ENCODE data around the gene ZNF766.
A peak's percentile ranks its signal among the peaks of the same experiment; 100 is the strongest.

ZNF766 gene

DNA sequence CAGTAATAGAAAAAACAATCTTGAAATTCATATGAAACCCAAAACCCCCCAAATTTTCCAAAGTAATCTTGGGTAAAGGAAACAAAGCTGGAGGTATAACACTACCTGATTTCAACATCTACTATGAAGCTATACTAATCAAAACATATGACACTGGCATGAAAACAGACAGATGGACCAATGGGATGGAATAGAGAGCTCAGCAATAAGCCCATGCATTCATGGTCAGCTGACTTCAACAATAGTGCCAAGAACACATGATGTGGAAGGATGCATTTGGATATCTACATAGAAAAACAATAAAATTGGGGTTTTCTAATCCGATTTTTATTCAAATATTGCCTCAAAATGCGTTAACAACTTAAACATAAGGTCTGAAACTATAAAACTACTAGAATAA is 32.2 kb upstream of the ZNF766 start:
- Histone ChIP-seq H3K27ac (ENCODE audit: low read length) (no peak overlapping the region), H3K4me3 (ENCODE audit: low read depth in 1 of 2, low read length in 2 of 2) (no peak overlapping the region), H3K4me1 (ENCODE audit: insufficient read depth, low read length) (no peaks in the 10 kb centered on the region), H3K79me2 (ENCODE audit: insufficient read depth, low read length) (no peaks in the 10 kb centered on the region), H3K9me3 (ENCODE audit: insufficient read depth, low read length, severe bottlenecking) (no peaks in the 10 kb centered on the region), H3K9ac (ENCODE audit: low read depth, low read length) (no peak overlapping the region), H2AFZ (ENCODE audit: low read depth, low read length) (no peak overlapping the region), H4K20me1 (ENCODE audit: insufficient read depth, low read length) (no peaks in the 10 kb centered on the region), H3K4me2 (ENCODE audit: insufficient read depth, low read length) (no peak overlapping the region), H3K36me3 (ENCODE audit: insufficient read depth, low read length) (no peaks in the 10 kb centered on the region), H3K27me3 (ENCODE audit: insufficient read depth, low read length, poor library complexity) (no peaks in the 10 kb centered on the region)
- no peak for DNase-seq
- TF ChIP-seq EZH2 (IDR thresholded peaks at IDR 0.05; ENCODE audit: borderline replicate concordance, low read depth, low read length, severe bottlenecking) = no peak
- TF ChIP-seq, protein P1, sequence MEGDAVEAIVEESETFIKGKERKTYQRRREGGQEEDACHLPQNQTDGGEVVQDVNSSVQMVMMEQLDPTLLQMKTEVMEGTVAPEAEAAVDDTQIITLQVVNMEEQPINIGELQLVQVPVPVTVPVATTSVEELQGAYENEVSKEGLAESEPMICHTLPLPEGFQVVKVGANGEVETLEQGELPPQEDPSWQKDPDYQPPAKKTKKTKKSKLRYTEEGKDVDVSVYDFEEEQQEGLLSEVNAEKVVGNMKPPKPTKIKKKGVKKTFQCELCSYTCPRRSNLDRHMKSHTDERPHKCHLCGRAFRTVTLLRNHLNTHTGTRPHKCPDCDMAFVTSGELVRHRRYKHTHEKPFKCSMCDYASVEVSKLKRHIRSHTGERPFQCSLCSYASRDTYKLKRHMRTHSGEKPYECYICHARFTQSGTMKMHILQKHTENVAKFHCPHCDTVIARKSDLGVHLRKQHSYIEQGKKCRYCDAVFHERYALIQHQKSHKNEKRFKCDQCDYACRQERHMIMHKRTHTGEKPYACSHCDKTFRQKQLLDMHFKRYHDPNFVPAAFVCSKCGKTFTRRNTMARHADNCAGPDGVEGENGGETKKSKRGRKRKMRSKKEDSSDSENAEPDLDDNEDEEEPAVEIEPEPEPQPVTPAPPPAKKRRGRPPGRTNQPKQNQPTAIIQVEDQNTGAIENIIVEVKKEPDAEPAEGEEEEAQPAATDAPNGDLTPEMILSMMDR (IDR thresholded peaks at IDR 0.05; ENCODE audit: borderline replicate concordance, extremely low read depth, low read length, poor library complexity, severe bottlenecking) = no peak
- ATAC-seq (ENCODE audit: insufficient read depth, low read depth) = no peak

DNA sequence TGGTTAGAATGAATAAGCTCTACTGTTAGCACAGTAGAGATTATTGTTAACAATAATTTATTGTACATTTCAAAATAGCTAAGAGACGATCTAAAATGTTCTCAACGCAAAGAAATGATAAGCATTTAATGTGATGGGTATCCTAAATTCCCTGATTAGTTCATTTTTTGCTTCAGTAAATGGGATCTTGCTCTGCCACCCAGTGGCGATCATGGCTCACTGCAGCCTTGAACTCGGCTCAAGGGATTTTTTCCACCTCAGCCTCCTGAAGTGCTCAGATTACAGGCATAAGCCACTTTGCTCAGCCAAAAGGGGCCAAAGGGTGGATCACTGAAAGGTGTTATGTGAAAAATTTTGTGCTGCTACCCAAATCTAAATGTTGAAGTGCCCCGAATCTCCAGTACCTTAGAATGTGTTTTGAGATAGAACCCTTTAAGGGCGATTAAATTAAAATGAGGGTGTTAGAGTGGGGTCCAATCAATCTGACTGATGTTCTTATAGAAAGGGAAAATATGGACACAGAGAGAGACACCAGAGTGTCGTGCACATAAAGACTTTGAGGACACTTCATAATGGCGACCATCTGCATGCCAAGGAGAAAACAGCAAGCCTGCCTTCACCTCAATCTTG is 31.5 kb upstream of the ZNF766 start:
- H4K20me1 ChIP-seq (ENCODE audit: insufficient read depth, low read length) = no peaks in the 10 kb centered on the region
- H3K27ac ChIP-seq (ENCODE audit: low read length) = no peak overlapping the region
- TF ChIP-seq, protein P1 (IDR thresholded peaks at IDR 0.05; ENCODE audit: borderline replicate concordance, extremely low read depth, low read length, poor library complexity, severe bottlenecking) = peak; percentile 98
- TF ChIP-seq EZH2 (IDR thresholded peaks at IDR 0.05; ENCODE audit: borderline replicate concordance, low read depth, low read length, severe bottlenecking) = no peak
- H3K4me1 ChIP-seq (ENCODE audit: insufficient read depth, low read length) = no peaks in the 10 kb centered on the region
- DNase-seq (peak; percentile 65), ATAC-seq (ENCODE audit: insufficient read depth, low read depth) (peak; percentile 73)
- H2AFZ ChIP-seq (ENCODE audit: low read depth, low read length) = no peak overlapping the region
- H3K36me3 ChIP-seq (ENCODE audit: insufficient read depth, low read length) = no peaks in the 10 kb centered on the region
- no peak overlapping the region for H3K4me2 ChIP-seq (ENCODE audit: insufficient read depth, low read length)
- no peak overlapping the region for H3K4me3 ChIP-seq (ENCODE audit: low read depth in 1 of 2, low read length in 2 of 2)
- H3K9me3 ChIP-seq (ENCODE audit: insufficient read depth, low read length, severe bottlenecking) = no peaks in the 10 kb centered on the region
- H3K27me3 ChIP-seq (ENCODE audit: insufficient read depth, low read length, poor library complexity) = no peaks in the 10 kb centered on the region
- H3K9ac ChIP-seq (ENCODE audit: low read depth, low read length) = no peak overlapping the region
- no peaks in the 10 kb centered on the region for H3K79me2 ChIP-seq (ENCODE audit: insufficient read depth, low read length)

DNA sequence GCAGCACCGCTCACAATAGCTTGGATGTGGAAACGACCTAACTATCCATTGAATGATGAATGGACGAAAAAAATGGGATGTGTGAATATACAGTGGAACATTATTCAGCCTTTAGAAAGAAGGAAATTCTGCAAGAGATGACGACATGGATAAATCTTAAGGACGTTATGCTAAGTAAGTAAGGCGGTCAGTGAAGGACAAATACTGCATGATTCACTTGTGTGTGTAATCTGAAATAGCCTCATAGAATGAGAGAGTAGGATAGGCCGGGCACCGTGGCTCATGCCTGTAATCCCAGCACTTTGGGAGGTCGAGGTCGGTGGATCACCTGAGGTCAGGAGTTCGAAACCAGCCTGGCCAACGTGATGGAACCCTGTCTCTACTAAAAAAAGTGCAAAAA is 25.4 kb upstream of the ZNF766 start:
- H4K20me1 ChIP-seq (ENCODE audit: insufficient read depth, low read length) = no peaks in the 10 kb centered on the region
- no peaks in the 10 kb centered on the region for H3K79me2 ChIP-seq (ENCODE audit: insufficient read depth, low read length)
- no peaks in the 10 kb centered on the region for H3K27me3 ChIP-seq (ENCODE audit: insufficient read depth, low read length, poor library complexity)
- no peak overlapping the region for H3K4me3 ChIP-seq (ENCODE audit: low read depth in 1 of 2, low read length in 2 of 2)
- no peak overlapping the region for H3K9ac ChIP-seq (ENCODE audit: low read depth, low read length)
- H3K9me3 ChIP-seq (ENCODE audit: insufficient read depth, low read length, severe bottlenecking) = no peaks in the 10 kb centered on the region
- H3K36me3 ChIP-seq (ENCODE audit: insufficient read depth, low read length) = no peaks in the 10 kb centered on the region
- no peak overlapping the region for H3K27ac ChIP-seq (ENCODE audit: low read length)
- H2AFZ ChIP-seq (ENCODE audit: low read depth, low read length) = no peak overlapping the region
- no peaks in the 10 kb centered on the region for H3K4me1 ChIP-seq (ENCODE audit: insufficient read depth, low read length)
- TF ChIP-seq, protein P1 (IDR thresholded peaks at IDR 0.05; ENCODE audit: borderline replicate concordance, extremely low read depth, low read length, poor library complexity, severe bottlenecking) = no peak
- TF ChIP-seq EZH2 (IDR thresholded peaks at IDR 0.05; ENCODE audit: borderline replicate concordance, low read depth, low read length, severe bottlenecking) = no peak
- H3K4me2 ChIP-seq (ENCODE audit: insufficient read depth, low read length) = no peak overlapping the region
- ATAC-seq (ENCODE audit: insufficient read depth, low read depth) (no peak), DNase-seq (no peak)
